Mucosa of descending colon (tissue), 3 donors: ENCODE data around the gene BCOR. TPM values are rescaled to one million over a fixed set of nuclear protein-coding genes. Genes with fewer than 3 reads are reported as not detected.

Experiments
- ATAC-seq: fragments of 200-7000 bp; cut with Tn5 transposase; one replicate; pipeline ENCODE4 v1.9.1; 2020; ENCODE audit warnings: mild to moderate bottlenecking, moderate library complexity
- DNase-seq, 3 donors: peaks; one replicate each; pipeline ENCODE4 v3.0.0-alpha.2; 2020
- H3K36me3 ChIP-seq: fragments of 200-600 bp; one replicate; pipeline ENCODE4 v1.8.0; 2021; ENCODE audit warnings: low read depth, mild to moderate bottlenecking
- H3K4me1 ChIP-seq: fragments of 200-600 bp; one replicate; pipeline ENCODE4 v1.8.0; 2021; ENCODE audit warnings: low read depth, mild to moderate bottlenecking
- H3K4me3 ChIP-seq: fragments of 200-600 bp; one replicate; pipeline ENCODE4 v1.8.0; 2021; ENCODE audit warnings: mild to moderate bottlenecking
- H3K9me3 ChIP-seq: fragments of 200-600 bp; one replicate; pipeline ENCODE4 v1.8.0; 2021; ENCODE audit warnings: mild to moderate bottlenecking
- intact Hi-C, 2 donors: fragments of 100-400 bp; cut with DNase I in 1 of 2; cut with micrococcal nuclease in 1 of 2; formaldehyde crosslinking; loops; one replicate each; pipeline versions ENCODE4 v1.11.0 to v1.11.1; 2022; cut with DNase I, micrococcal nuclease
- total RNA-seq, 3 donors: library from RNA; stranded (reverse); fragmentation: NEBNext Ultra II Directional in 2 of 3; extraction: Animal tissue kit (Norgen Biotek cat#: 25700) in 2 of 3; gene quantifications; one replicate each; pipeline versions ENCODE4 v1.2.1 to v1.2.4, GENCODE V29; 2021 to 2023
- TF ChIP-seq, protein P1 (sequence below): fragments of 200-600 bp; IDR thresholded peaks from one replicate; pipeline ENCODE4 v1.8.0; 2022; ENCODE audit warnings: antibody characterized with exemption, mild to moderate bottlenecking
- donor health status: DM: no; HTN: no; CAD: no; lungs with moderate emphysema.
- donor health status: DM: no; HTN: no; CAD: no.
- donor health status: DM: no; HTN: yes; CAD: no.

Gene BCOR
- total RNA-seq, 3 donors from 2014 or later, result 18.7 to 26.3 (median 23.6) TPM

DNA sequence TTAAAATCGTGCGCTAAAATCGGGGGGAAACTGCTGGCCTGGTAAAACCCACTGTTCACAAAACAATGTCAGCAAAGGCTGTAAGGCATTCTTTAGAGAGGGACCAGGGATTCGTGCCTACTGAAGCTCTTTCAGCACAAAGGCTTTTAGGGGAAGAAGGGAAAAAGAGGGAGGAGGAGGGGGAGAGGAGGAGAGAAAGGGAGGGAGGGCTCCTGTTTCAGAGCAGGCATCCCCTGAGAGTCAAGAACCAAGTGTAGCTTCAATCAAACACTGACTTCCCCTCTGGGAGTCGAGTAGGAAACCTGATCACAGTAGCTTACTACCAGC is 9.5 kb downstream of the BCOR start:
- Histone ChIP-seq H3K4me3 (no peak overlapping the region), H3K36me3 (no peaks in the 10 kb centered on the region), H3K9me3 (no peaks in the 10 kb centered on the region), H3K4me1 (peaks cover 26% of the 10 kb centered on the region)
- no peak for DNase-seq
- intact Hi-C loops, result no loop called here
- no peak for ATAC-seq
- TF ChIP-seq, protein P1, sequence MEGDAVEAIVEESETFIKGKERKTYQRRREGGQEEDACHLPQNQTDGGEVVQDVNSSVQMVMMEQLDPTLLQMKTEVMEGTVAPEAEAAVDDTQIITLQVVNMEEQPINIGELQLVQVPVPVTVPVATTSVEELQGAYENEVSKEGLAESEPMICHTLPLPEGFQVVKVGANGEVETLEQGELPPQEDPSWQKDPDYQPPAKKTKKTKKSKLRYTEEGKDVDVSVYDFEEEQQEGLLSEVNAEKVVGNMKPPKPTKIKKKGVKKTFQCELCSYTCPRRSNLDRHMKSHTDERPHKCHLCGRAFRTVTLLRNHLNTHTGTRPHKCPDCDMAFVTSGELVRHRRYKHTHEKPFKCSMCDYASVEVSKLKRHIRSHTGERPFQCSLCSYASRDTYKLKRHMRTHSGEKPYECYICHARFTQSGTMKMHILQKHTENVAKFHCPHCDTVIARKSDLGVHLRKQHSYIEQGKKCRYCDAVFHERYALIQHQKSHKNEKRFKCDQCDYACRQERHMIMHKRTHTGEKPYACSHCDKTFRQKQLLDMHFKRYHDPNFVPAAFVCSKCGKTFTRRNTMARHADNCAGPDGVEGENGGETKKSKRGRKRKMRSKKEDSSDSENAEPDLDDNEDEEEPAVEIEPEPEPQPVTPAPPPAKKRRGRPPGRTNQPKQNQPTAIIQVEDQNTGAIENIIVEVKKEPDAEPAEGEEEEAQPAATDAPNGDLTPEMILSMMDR, result no peak

DNA sequence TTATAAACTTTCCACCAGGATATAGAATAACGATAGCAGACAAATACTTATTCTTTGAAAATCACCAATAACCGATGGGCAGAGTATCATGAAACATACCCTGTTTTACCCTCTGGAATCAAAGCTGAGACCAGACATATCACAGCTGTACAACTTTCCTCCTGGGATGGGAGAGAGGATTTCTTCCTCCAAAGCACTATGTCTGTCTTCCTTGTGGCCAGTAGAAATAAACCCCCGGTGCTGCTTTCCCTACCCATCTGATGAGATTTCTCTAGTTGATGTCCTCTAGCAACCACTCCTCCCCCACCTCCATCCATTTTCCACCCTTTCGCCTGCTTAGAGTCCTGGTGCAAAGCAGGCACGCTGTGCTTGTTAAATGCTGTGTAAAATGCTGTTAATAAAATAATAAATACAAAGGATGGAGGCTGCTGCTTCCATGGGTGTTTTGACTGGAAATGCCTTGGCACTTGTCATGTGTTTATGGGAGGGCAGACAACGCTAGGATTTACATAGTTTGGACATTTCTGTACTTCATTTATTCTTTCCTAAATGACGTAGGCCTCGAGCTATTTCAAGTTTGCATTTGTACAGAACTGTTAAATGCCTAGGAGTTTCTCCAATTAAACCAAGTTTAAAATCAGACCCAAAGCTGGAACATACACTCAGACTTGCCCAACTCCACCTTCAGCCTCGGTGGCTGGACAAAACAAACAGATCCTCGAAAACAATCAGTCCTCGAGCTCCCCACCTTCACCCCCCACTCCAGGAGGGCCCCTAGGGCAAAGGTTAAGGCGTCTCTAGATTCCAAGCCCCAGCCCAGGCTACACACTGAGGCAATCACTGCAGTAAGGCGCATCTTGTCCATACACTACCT is 10.1 kb downstream of the BCOR start:
- Histone ChIP-seq H3K4me3 (no peak overlapping the region), H3K36me3 (no peaks in the 10 kb centered on the region), H3K9me3 (no peaks in the 10 kb centered on the region), H3K4me1 (peaks cover 26% of the 10 kb centered on the region)
- ATAC-seq (no peak), DNase-seq (no peak)
- TF ChIP-seq, protein P1, result no peak
- intact Hi-C loops, result no loop called here

- Histone ChIP-seq H3K4me1 (peaks cover 26% of the 10 kb centered on the region), H3K36me3 (no peaks in the 10 kb centered on the region), H3K9me3 (no peaks in the 10 kb centered on the region), H3K4me3 (no peak overlapping the region)
- intact Hi-C loops, result no loop called here
- TF ChIP-seq, protein P1, result no peak
- DNase-seq (peak in 1 of 3 donors; percentile 38), ATAC-seq (no peak)
These were observed 11.0 kb downstream of the BCOR start for GRCh38 chrX:40086569-40087335.

DNA sequence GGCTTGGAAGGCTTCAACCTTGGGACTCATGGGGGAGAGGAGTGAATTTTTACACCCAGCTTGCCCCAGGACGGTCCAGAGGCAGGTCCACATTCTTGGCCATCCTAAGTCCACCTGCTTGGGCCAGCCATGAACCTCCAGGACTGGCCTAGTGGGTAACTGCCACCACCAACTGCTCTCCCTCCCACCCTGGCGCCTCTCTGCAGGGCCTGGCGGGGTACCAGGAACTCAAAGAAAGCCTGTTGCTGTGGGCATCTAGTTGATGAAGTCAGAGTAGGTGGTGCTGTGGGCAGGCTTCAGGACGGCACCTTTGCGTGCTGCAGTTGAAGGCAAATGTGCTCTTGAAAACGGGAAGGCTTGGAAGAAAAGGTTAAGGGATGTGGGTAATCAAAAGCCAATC is 12.0 kb downstream of the BCOR start:
- DNase-seq, result peak in 2 of 3 donors; percentile 31 to 48
- intact Hi-C loops, result no loop called here
- Histone ChIP-seq H3K4me3 (no peak overlapping the region), H3K36me3 (no peaks in the 10 kb centered on the region), H3K9me3 (no peaks in the 10 kb centered on the region), H3K4me1 (peaks cover 20% of the 10 kb centered on the region)
- TF ChIP-seq, protein P1, result no peak
- no peak for ATAC-seq

DNA sequence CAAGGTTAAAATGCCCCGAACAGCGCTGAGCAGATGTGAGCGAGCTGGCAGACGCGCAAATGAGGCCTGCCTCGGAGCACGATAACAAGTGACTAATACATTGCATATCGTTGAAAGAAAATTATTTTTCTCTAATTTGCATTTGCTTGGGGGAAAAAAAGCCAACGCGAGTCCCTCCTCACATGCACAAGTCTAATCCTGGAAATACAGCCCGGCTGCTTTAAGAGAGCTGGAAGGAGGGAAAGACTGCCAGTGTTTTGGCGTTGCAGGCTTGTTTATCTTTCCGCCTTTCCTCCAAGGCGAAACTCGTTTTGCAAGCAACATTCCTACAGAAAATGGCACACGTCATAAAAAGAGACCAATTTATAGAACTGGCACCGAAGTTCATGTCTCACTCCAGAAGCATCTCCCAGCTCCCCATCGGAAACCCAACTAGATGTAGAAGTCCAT is 12.6 kb downstream of the BCOR start:
- ATAC-seq (peak; percentile 51), DNase-seq (peak; percentile 22 to 47 (median 40))
- H3K4me1 ChIP-seq, result peaks cover 18% of the 10 kb centered on the region
- H3K9me3 ChIP-seq, result no peaks in the 10 kb centered on the region
- intact Hi-C loops, result no loop called here
- TF ChIP-seq, protein P1, result no peak
- H3K36me3 ChIP-seq, result no peaks in the 10 kb centered on the region
- H3K4me3 ChIP-seq, result no peak overlapping the region
